Memory B cell (primary cell): Measurements from ENCODE around the gene ORC4.
A peak's percentile ranks its signal among the peaks of the same experiment; 100 is the strongest.

Source experiments
- ATAC-seq: fragments of 150-1000 bp; cut with Tn5 transposase; 2 replicates; pipeline ENCODE4 v1.10.0; 2021; ENCODE audit warnings: low read depth, mild to moderate bottlenecking, moderate library complexity
- DNase-seq, 2 donors: peaks; one replicate each; pipeline ENCODE4 v3.0.0; 2022; ENCODE audit warnings: low spot score in 2 of 2
- H3K27ac Mint-ChIP-seq: one replicate; pipeline ENCODE4 v1.8.0; 2022; ENCODE audit warnings: mild to moderate bottlenecking, moderate library complexity, mixed read lengths
- H3K27me3 Mint-ChIP-seq: one replicate; pipeline ENCODE4 v1.8.0; 2022; ENCODE audit warnings: mixed read lengths
- H3K36me3 Mint-ChIP-seq: one replicate; pipeline ENCODE4 v1.8.0; 2022; ENCODE audit warnings: mild to moderate bottlenecking, mixed read lengths
- H3K4me1 Mint-ChIP-seq: one replicate; pipeline ENCODE4 v1.8.0; 2022; ENCODE audit warnings: mixed read lengths
- H3K4me3 Mint-ChIP-seq: one replicate; pipeline ENCODE4 v1.8.0; 2022; ENCODE audit warnings: mild to moderate bottlenecking, moderate library complexity, mixed read lengths
- H3K9me3 Mint-ChIP-seq: one replicate; pipeline ENCODE4 v1.8.0; 2022; ENCODE audit warnings: mixed read lengths

ORC4 gene

GRCh38 chr2:147934881-147935620 lies 85.5 kb downstream of the ORC4 start:
- Mint-ChIP-seq H3K27ac (no peak overlapping the region), H3K4me3 (no peak overlapping the region), H3K4me1 (no peaks in the 10 kb centered on the region), H3K36me3 (peaks cover 13% of the 10 kb centered on the region), H3K27me3 (no peaks in the 10 kb centered on the region), H3K9me3 (no peaks in the 10 kb centered on the region)
- DNase-seq: no peak
- no peak for ATAC-seq

- no peaks in the 10 kb centered on the region for H3K27me3 Mint-ChIP-seq
- no peaks in the 10 kb centered on the region for H3K4me1 Mint-ChIP-seq
- H3K27ac Mint-ChIP-seq: no peak overlapping the region
- DNase-seq: no peak
- no peak for ATAC-seq
- no peak overlapping the region for H3K4me3 Mint-ChIP-seq
- H3K9me3 Mint-ChIP-seq: no peaks in the 10 kb centered on the region
- peaks cover 13% of the 10 kb centered on the region for H3K36me3 Mint-ChIP-seq
Observed at GRCh38 chr2:147933931-147934330, 86.6 kb downstream of the ORC4 start.

- no peak overlapping the region for H3K27ac Mint-ChIP-seq
- H3K27me3 Mint-ChIP-seq: no peaks in the 10 kb centered on the region
- no peak overlapping the region for H3K4me3 Mint-ChIP-seq
- H3K36me3 Mint-ChIP-seq: peaks cover 2% of the 10 kb centered on the region
- no peaks in the 10 kb centered on the region for H3K9me3 Mint-ChIP-seq
- ATAC-seq (no peak), DNase-seq (no peak)
- H3K4me1 Mint-ChIP-seq: no peaks in the 10 kb centered on the region
Observed at GRCh38 chr2:147927053-147927588, 93.4 kb downstream of the ORC4 start.

GRCh38 chr2:147925886-147926285 lies 94.7 kb downstream of the ORC4 start:
- DNase-seq (no peak), ATAC-seq (no peak)
- H3K36me3 Mint-ChIP-seq: no peaks in the 10 kb centered on the region

GRCh38 chr2:147924647-147925046 lies 95.9 kb downstream of the ORC4 start:
- no peak for DNase-seq
- H3K27me3 Mint-ChIP-seq: no peaks in the 10 kb centered on the region
- no peaks in the 10 kb centered on the region for H3K4me1 Mint-ChIP-seq
- no peak overlapping the region for H3K4me3 Mint-ChIP-seq
- no peaks in the 10 kb centered on the region for H3K9me3 Mint-ChIP-seq
- no peak overlapping the region for H3K27ac Mint-ChIP-seq
- no peak for ATAC-seq
- H3K36me3 Mint-ChIP-seq: no peaks in the 10 kb centered on the region

More at GRCh38 chr2:147925886-147926285, 94.7 kb downstream of the ORC4 start:
- H3K27ac Mint-ChIP-seq: no peak overlapping the region
- no peaks in the 10 kb centered on the region for H3K9me3 Mint-ChIP-seq
- no peaks in the 10 kb centered on the region for H3K27me3 Mint-ChIP-seq
- H3K4me1 Mint-ChIP-seq: no peaks in the 10 kb centered on the region
- H3K4me3 Mint-ChIP-seq: no peak overlapping the region

- DNase-seq: no peak
- Mint-ChIP-seq H3K9me3 (no peaks in the 10 kb centered on the region), H3K27me3 (no peaks in the 10 kb centered on the region), H3K27ac (no peak overlapping the region), H3K4me3 (no peak overlapping the region), H3K36me3 (no peaks in the 10 kb centered on the region), H3K4me1 (no peaks in the 10 kb centered on the region)
- no peak for ATAC-seq
Observed at GRCh38 chr2:147923846-147924245, 96.7 kb downstream of the ORC4 start.

- Mint-ChIP-seq H3K36me3 (no peaks in the 10 kb centered on the region), H3K27me3 (no peaks in the 10 kb centered on the region), H3K27ac (no peak overlapping the region), H3K4me3 (no peak overlapping the region), H3K4me1 (no peaks in the 10 kb centered on the region), H3K9me3 (no peaks in the 10 kb centered on the region)
- DNase-seq (no peak), ATAC-seq (no peak)
Observed at GRCh38 chr2:147917161-147917560, 103.4 kb downstream of the ORC4 start.

GRCh38 chr2:147916723-147917122 lies 103.8 kb downstream of the ORC4 start:
- Mint-ChIP-seq H3K4me1 (no peaks in the 10 kb centered on the region), H3K36me3 (no peaks in the 10 kb centered on the region), H3K4me3 (no peak overlapping the region), H3K27ac (no peak overlapping the region), H3K27me3 (no peaks in the 10 kb centered on the region), H3K9me3 (no peaks in the 10 kb centered on the region)
- ATAC-seq (no peak), DNase-seq (no peak)

GRCh38 chr2:147916067-147916466 lies 104.5 kb downstream of the ORC4 start:
- DNase-seq (no peak), ATAC-seq (no peak)
- Mint-ChIP-seq H3K27me3 (no peaks in the 10 kb centered on the region), H3K4me3 (no peak overlapping the region), H3K36me3 (no peaks in the 10 kb centered on the region), H3K9me3 (no peaks in the 10 kb centered on the region), H3K27ac (no peak overlapping the region), H3K4me1 (no peaks in the 10 kb centered on the region)

- no peak overlapping the region for H3K27ac Mint-ChIP-seq
- H3K9me3 Mint-ChIP-seq: no peaks in the 10 kb centered on the region
- no peaks in the 10 kb centered on the region for H3K36me3 Mint-ChIP-seq
- H3K4me1 Mint-ChIP-seq: no peaks in the 10 kb centered on the region
- no peak overlapping the region for H3K4me3 Mint-ChIP-seq
- DNase-seq (no peak), ATAC-seq (no peak)
- no peaks in the 10 kb centered on the region for H3K27me3 Mint-ChIP-seq
Observed at GRCh38 chr2:147913701-147914480, 106.6 kb downstream of the ORC4 start.

- ATAC-seq (no peak), DNase-seq (peak; percentile 16 to 44)
- Mint-ChIP-seq H3K36me3 (peaks cover 7% of the 10 kb centered on the region), H3K9me3 (no peaks in the 10 kb centered on the region), H3K4me3 (no peak overlapping the region), H3K27ac (no peak overlapping the region), H3K4me1 (no peaks in the 10 kb centered on the region), H3K27me3 (no peaks in the 10 kb centered on the region)
Observed at GRCh38 chr2:147910990-147911473, 109.5 kb downstream of the ORC4 start.

- no peak for ATAC-seq
Observed at GRCh38 chr2:147909178-147909577, 111.4 kb downstream of the ORC4 start.

GRCh38 chr2:147904051-147904450 lies 116.5 kb downstream of the ORC4 start:
- DNase-seq: no peak
- Mint-ChIP-seq H3K4me3 (no peak overlapping the region), H3K4me1 (no peaks in the 10 kb centered on the region), H3K27ac (no peak overlapping the region), H3K36me3 (peaks cover 7% of the 10 kb centered on the region), H3K9me3 (no peaks in the 10 kb centered on the region), H3K27me3 (no peaks in the 10 kb centered on the region)
- no peak for ATAC-seq

More at GRCh38 chr2:147909178-147909577, 111.4 kb downstream of the ORC4 start:
- Mint-ChIP-seq H3K27me3 (no peaks in the 10 kb centered on the region), H3K4me1 (no peaks in the 10 kb centered on the region), H3K9me3 (no peaks in the 10 kb centered on the region), H3K4me3 (no peak overlapping the region), H3K36me3 (peaks cover 7% of the 10 kb centered on the region), H3K27ac (no peak overlapping the region)
- no peak for DNase-seq

- no peaks in the 10 kb centered on the region for H3K9me3 Mint-ChIP-seq
Observed at GRCh38 chr2:147888680-147889079, 131.9 kb downstream of the ORC4 start.

More at GRCh38 chr2:147888680-147889079, 131.9 kb downstream of the ORC4 start:
- H3K27ac Mint-ChIP-seq: no peak overlapping the region
- ATAC-seq: no peak
- DNase-seq: no peak
- H3K36me3 Mint-ChIP-seq: no peaks in the 10 kb centered on the region
- no peaks in the 10 kb centered on the region for H3K27me3 Mint-ChIP-seq
- H3K4me3 Mint-ChIP-seq: no peak overlapping the region
- H3K4me1 Mint-ChIP-seq: peaks cover 3% of the 10 kb centered on the region
